K562 (cell line): ENCODE measurements around the gene ETDB. TPM values are rescaled to one million over a fixed set of nuclear protein-coding genes. Genes with fewer than 3 reads are reported as not detected.

ENCODE experiments used
- ATAC-seq: fragments of 200-7000 bp; cut with Tn5 transposase; 3 replicates; pipeline ENCODE4 v1.9.1; 2020; ENCODE audit warnings: moderate library complexity
- BruUV-seq: library from RNA; stranded (reverse); fragments of 400-500 nt; replicated peaks from 2 replicates; lab custom pipeline; 2021; lab: Mats Ljungman, UMichigan
- CTCF ChIA-PET: fragments of 300-600 bp; formaldehyde crosslinking; extraction: SDS; loops from one replicate; lab custom pipeline; 2021; ENCODE audit warnings: low intra/inter-chr PET ratio; lab: Yijun Ruan, JAX
- POLR2A ChIA-PET: fragments of 300-600, 350-650 bp; sonication (Branson Sonifier 250); formaldehyde crosslinking; extraction: SDS; loops from one replicate; lab custom pipeline; 2021; ENCODE audit warnings: antibody characterized with exemption, inconsistent platforms; lab: Yijun Ruan, JAX
- DNase-seq, 4 experiments: peaks; one replicate each; pipeline versions ENCODE4 v3.0.0 to v3.0.0-alpha.2; 2011 to 2018; ENCODE audit warnings: low spot score in 3 of 4, mixed read lengths in 3 of 4; ENCODE audit errors: extremely low read depth in 1 of 4
- FAIRE-seq: peaks from 2 replicates; lab custom pipeline; 2011; peaks lifted over from hg19 to GRCh38; lab: Jason Lieb, UNC
- H2AFZ ChIP-seq: 2 replicates; pipeline ENCODE4 v1.6.0; 2011; ENCODE audit warnings: low read depth, low read length, control low read depth, inconsistent platforms
- H3K27ac ChIP-seq: fragments of 200-600 bp; 3 replicates; pipeline ENCODE4 v1.8.0; 2011; ENCODE audit warnings: low read depth, mild to moderate bottlenecking, control low read depth, inconsistent platforms, low read length, moderate library complexity, mixed read lengths; ENCODE audit errors: extremely low read depth
- H3K27me3 ChIP-seq, 2 experiments: fragments of 300-600 bp in 1 of 2; 2 replicates in 1 of 2; 3 replicates in 1 of 2; pipeline versions ENCODE4 v1.6.0 to v1.8.0; 2011; ENCODE audit warnings: inconsistent platforms in 2 of 2, low read length in 2 of 2, mild to moderate bottlenecking in 1 of 2, mixed read lengths in 1 of 2, moderate library complexity in 1 of 2; ENCODE audit not compliant: control insufficient read depth in 2 of 2, insufficient read depth in 2 of 2
- H3K36me3 ChIP-seq: fragments of 300-600 bp; 3 replicates; pipeline ENCODE4 v1.8.0; 2011; ENCODE audit warnings: mild to moderate bottlenecking, low read length, inconsistent platforms; ENCODE audit not compliant: control insufficient read depth, insufficient read depth
- H3K4me1 ChIP-seq, 2 experiments: fragments of 200-600 bp in 1 of 2; replicated peaks in 1 of 2; 2 replicates in 1 of 2; 3 replicates in 1 of 2; pipeline versions ENCODE4 v1.5.1 to v1.8.0; 2011; ENCODE audit warnings: inconsistent platforms in 2 of 2, low read length in 2 of 2, mild to moderate bottlenecking in 1 of 2, mixed read lengths in 1 of 2, moderate library complexity in 1 of 2; ENCODE audit not compliant: control insufficient read depth in 2 of 2, insufficient read depth in 2 of 2
- H3K4me2 ChIP-seq: 2 replicates; pipeline ENCODE4 v1.6.1; 2011; ENCODE audit warnings: low read length, control low read depth, inconsistent platforms, mixed read lengths; ENCODE audit not compliant: insufficient read depth
- H3K4me3 ChIP-seq: fragments of 200-600 bp; sonication (generic), shearing (Covaris generic); 2 replicates; pipeline ENCODE4 v1.5.1; 2016; ENCODE audit warnings: control low read depth, inconsistent platforms
- H3K79me2 ChIP-seq: fragments of 200-600 bp; 3 replicates; pipeline ENCODE4 v1.8.0; 2011; ENCODE audit warnings: low read length, inconsistent platforms; ENCODE audit not compliant: control insufficient read depth, insufficient read depth
- H3K9ac ChIP-seq, 2 experiments: 2 replicates each; pipeline versions ENCODE4 v1.6.0 to v1.6.1; 2011; ENCODE audit warnings: low read depth in 2 of 2, low read length in 2 of 2, control low read depth in 1 of 2, inconsistent platforms in 1 of 2, mild to moderate bottlenecking in 1 of 2, mixed read lengths in 1 of 2; ENCODE audit not compliant: insufficient read depth in 1 of 2
- H3K9me1 ChIP-seq: one replicate; pipeline ENCODE4 v1.6.0; 2011; ENCODE audit warnings: inconsistent platforms, mild to moderate bottlenecking, low read length, moderate library complexity; ENCODE audit not compliant: control insufficient read depth, insufficient read depth
- H3K9me3 ChIP-seq: replicated peaks from 2 replicates; pipeline ENCODE4 v1.5.1; 2011; ENCODE audit warnings: low read depth, low read length, inconsistent platforms; ENCODE audit not compliant: control insufficient read depth, insufficient read depth
- H4K20me1 ChIP-seq: replicated peaks from 2 replicates; pipeline ENCODE4 v1.6.1; 2011; ENCODE audit warnings: low read length, inconsistent platforms, mixed read lengths; ENCODE audit not compliant: control insufficient read depth, insufficient read depth
- ADNP ChIP-seq: fragments of 200-800 bp; sonication (Bioruptor generic); IDR thresholded peaks from 2 replicates; pipeline ENCODE4 v1.6.1; 2016; ENCODE audit warnings: missing genetic modification characterization, missing compliant biosample characterization
- ATF1 ChIP-seq, 2 experiments: fragments of 450-650 bp in 1 of 2; IDR thresholded peaks; 2 replicates each; pipeline ENCODE4 v1.6.1; 2016; ENCODE audit warnings: missing compliant biosample characterization in 1 of 2, missing genetic modification characterization in 1 of 2
- ATF3 ChIP-seq, 2 experiments: fragments of 450-650 bp in 1 of 2; sonication (generic) in 1 of 2; formaldehyde crosslinking in 1 of 2; IDR thresholded peaks in 1 of 2; conservative IDR thresholded peaks in 1 of 2; 2 replicates each; pipeline versions ENCODE4 v1.6.1 to v1.8.1; 2016 to 2023; ENCODE audit warnings: mild to moderate bottlenecking in 2 of 2, moderate library complexity in 2 of 2, inconsistent platforms in 1 of 2, missing genetic modification reagents in 1 of 2
- CREM ChIP-seq: IDR thresholded peaks from 2 replicates; pipeline ENCODE4 v1.6.1; 2014; ENCODE audit warnings: antibody characterized with exemption, low read depth
- JUND ChIP-seq, 2 experiments: IDR thresholded peaks; 2 replicates in 1 of 2; 3 replicates in 1 of 2; pipeline ENCODE4 v1.6.1; 2011; ENCODE audit warnings: borderline replicate concordance in 2 of 2, low read depth in 2 of 2, low read length in 2 of 2, improper control_type of control experiment in 1 of 2, missing biosample characterization in 1 of 2, missing genetic modification characterization in 1 of 2, missing genetic modification reagents in 1 of 2
- RCOR1 ChIP-seq, 2 experiments: IDR thresholded peaks; 2 replicates each; pipeline ENCODE4 v1.6.1; 2012; ENCODE audit warnings: low read depth in 2 of 2, low read length in 2 of 2, borderline replicate concordance in 1 of 2, improper control_type of control experiment in 1 of 2
- TEAD1 ChIP-seq, 2 experiments: fragments of 450-650 bp in 1 of 2; sonication (generic) in 1 of 2; formaldehyde crosslinking; IDR thresholded peaks; 2 replicates each; pipeline versions ENCODE4 v1.4.0 to v1.8.0; 2020 to 2022; ENCODE audit warnings: mild to moderate bottlenecking in 2 of 2, missing genetic modification reagents in 1 of 2
- WGBS: fragments of 100-300 bp; shearing (Covaris generic); methylation state at CpG from one replicate; pipeline ENCODE4 v1.1.6; 2016; ENCODE audit warnings: low coverage, mixed read lengths; ENCODE audit not compliant: insufficient coverage; ENCODE audit errors: missing lambda C conversion rate; 5-methylcytosine and 5-hydroxymethylcytosine counted together
- in situ Hi-C: fragments of 300-500 bp; cut with MboI; formaldehyde crosslinking; loops from 4 replicates; pipeline ENCODE4 v1.15.0; 2018; ENCODE audit warnings: inconsistent platforms, mixed read lengths
- intact Hi-C: fragments of 100-400 bp; cut with micrococcal nuclease; formaldehyde crosslinking; loops from 2 replicates; pipeline ENCODE4 v1.14.2; 2022
- polyA plus RNA-seq, 8 experiments: library from polyadenylated mRNA; depleted of rRNA in 4 of 8; stranded (reverse) in 5 of 8; unstranded in 3 of 8; fragments of >200 nt; fragmentation: Nextera tagmentation in 2 of 8; fragmentation: Illumina TruSeq in 1 of 8; extraction: Ambion mirVana in 2 of 8; extraction: Trizol in 1 of 8; gene quantifications; 2 replicates each; pipeline versions ENCODE4 v1.2.1 to v1.2.3, GENCODE V29; 2011 to 2014; ENCODE audit warnings: inconsistent platforms in 1 of 8, missing spikeins in 1 of 8
- total RNA-seq, 7 experiments: library from RNA; depleted of rRNA in 6 of 7; stranded (reverse); fragments of >200 nt in 6 of 7; fragmentation: Illumina TruSeq in 2 of 7; extraction: Trizol in 2 of 7; gene quantifications; 2 replicates each; pipeline versions ENCODE4 v1.2.1 to v1.2.3, GENCODE V29; 2011 to 2021; ENCODE audit warnings: low replicate concordance in 1 of 7
- TF ChIP-seq, protein P1 (sequence below), 2 experiments: fragments of 450-650 bp; formaldehyde crosslinking in 1 of 2; IDR thresholded peaks; 2 replicates each; pipeline versions ENCODE4 v1.4.0 to v1.6.1; 2014 to 2020; ENCODE audit warnings: mild to moderate bottlenecking in 2 of 2, borderline replicate concordance in 1 of 2, low read depth in 1 of 2

The ETDB gene
- total and polyA plus RNA-seq, 9 of the 15 experiments (the other 6 are each of a cell fraction or from before 2014, with no cell fraction given), result not detected

GRCh38 chrX:135086197-135086854, 34.0 kb downstream of the ETDB start:
- H4K20me1 ChIP-seq, result no peaks in the 10 kb centered on the region
- no peaks in the 10 kb centered on the region for H3K79me2 ChIP-seq
- H3K4me1 ChIP-seq, result no peaks in the 10 kb centered on the region
- in situ Hi-C loops (no loop called here), intact Hi-C loops (loop anchor here (1.0 to 5.0 kb wide), 2 partner anchors 84 to 121 kb away; no protein-coding TSS in a partner anchor)
- no peak overlapping the region for H3K9ac ChIP-seq
- no peaks in the 10 kb centered on the region for H3K9me3 ChIP-seq
- H3K36me3 ChIP-seq, result no peaks in the 10 kb centered on the region
- H3K4me2 ChIP-seq, result no peak overlapping the region
- ATAC-seq, result peak; percentile 97
- peak overlapping the region; percentile 7; the same call in 1 of the 2 replicates for H2AFZ ChIP-seq
- DNase-seq, result peak; percentile 43 to 77 (median 48)
- CTCF ChIA-PET, result interaction anchor here (1.0 kb wide), 1 partner anchor 121 kb away, joined by 3 read pairs; no protein-coding TSS in a partner anchor
- no peaks in the 10 kb centered on the region for H3K9me1 ChIP-seq
- H3K4me3 ChIP-seq, result no peak overlapping the region
- no peaks in the 10 kb centered on the region for H3K27me3 ChIP-seq
- POLR2A ChIA-PET, result interaction anchor here (1.0 kb wide), 1 partner anchor 80 kb away, joined by 3 read pairs; no protein-coding TSS in a partner anchor
- peak; percentile 94 for FAIRE-seq
- no TSS peak for BruUV-seq
- H3K27ac ChIP-seq, result no peak overlapping the region
- WGBS, result 0% methylated on average over 4 of the region's 4 CpGs
- no peak for TF ChIP-seq TEAD1 (CRISPR knock-in tag; IDR thresholded peaks at IDR 0.05)
- TF ChIP-seq ADNP (tag), result no peak
- TF ChIP-seq JUND (IDR thresholded peaks at IDR 0.05; ENCODE audit: borderline replicate concordance, low read depth, low read length), result peak; percentile 34; the same call in 1 of the 2 replicates
- no peak for TF ChIP-seq JUND (tag; IDR thresholded peaks at IDR 0.05; ENCODE audit: borderline replicate concordance, low read depth, low read length)
- peak; percentile 34; the same call in 1 of the 2 replicates for TF ChIP-seq ATF3 (IDR thresholded peaks at IDR 0.05)
- no peak for TF ChIP-seq ATF3 (CRISPR knock-in tag; conservative IDR thresholded peaks at IDR 0.05)
- TF ChIP-seq, protein P1, sequence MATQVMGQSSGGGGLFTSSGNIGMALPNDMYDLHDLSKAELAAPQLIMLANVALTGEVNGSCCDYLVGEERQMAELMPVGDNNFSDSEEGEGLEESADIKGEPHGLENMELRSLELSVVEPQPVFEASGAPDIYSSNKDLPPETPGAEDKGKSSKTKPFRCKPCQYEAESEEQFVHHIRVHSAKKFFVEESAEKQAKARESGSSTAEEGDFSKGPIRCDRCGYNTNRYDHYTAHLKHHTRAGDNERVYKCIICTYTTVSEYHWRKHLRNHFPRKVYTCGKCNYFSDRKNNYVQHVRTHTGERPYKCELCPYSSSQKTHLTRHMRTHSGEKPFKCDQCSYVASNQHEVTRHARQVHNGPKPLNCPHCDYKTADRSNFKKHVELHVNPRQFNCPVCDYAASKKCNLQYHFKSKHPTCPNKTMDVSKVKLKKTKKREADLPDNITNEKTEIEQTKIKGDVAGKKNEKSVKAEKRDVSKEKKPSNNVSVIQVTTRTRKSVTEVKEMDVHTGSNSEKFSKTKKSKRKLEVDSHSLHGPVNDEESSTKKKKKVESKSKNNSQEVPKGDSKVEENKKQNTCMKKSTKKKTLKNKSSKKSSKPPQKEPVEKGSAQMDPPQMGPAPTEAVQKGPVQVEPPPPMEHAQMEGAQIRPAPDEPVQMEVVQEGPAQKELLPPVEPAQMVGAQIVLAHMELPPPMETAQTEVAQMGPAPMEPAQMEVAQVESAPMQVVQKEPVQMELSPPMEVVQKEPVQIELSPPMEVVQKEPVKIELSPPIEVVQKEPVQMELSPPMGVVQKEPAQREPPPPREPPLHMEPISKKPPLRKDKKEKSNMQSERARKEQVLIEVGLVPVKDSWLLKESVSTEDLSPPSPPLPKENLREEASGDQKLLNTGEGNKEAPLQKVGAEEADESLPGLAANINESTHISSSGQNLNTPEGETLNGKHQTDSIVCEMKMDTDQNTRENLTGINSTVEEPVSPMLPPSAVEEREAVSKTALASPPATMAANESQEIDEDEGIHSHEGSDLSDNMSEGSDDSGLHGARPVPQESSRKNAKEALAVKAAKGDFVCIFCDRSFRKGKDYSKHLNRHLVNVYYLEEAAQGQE (IDR thresholded peaks at IDR 0.05; ENCODE audit: borderline replicate concordance), result peak; percentile 54; the same call in 1 of the 2 replicates
- TF ChIP-seq, protein P1 (CRISPR knock-in tag; IDR thresholded peaks at IDR 0.05; ENCODE audit: low read depth), result no peak
- no peak for TF ChIP-seq ATF1 (CRISPR knock-in tag; IDR thresholded peaks at IDR 0.05)
- TF ChIP-seq ATF1 (tag; IDR thresholded peaks at IDR 0.05), result peak; percentile 69
- peak in 1 of 2 experiments; percentile 7; a peak in 1 of 4 replicates for TF ChIP-seq RCOR1 (IDR thresholded peaks at IDR 0.05; ENCODE audit: borderline replicate concordance in 1 of 2, low read depth in 2 of 2, low read length in 2 of 2)
- TF ChIP-seq CREM, result 0 out of 2 replicates have a peak, but pooled peaks have one; percentile 15
